Osteocyte (in vitro differentiated cells): ENCODE measurements around the gene PLEKHG2. TPM values are rescaled to one million over a fixed set of nuclear protein-coding genes. Genes with fewer than 3 reads are reported as not detected.

ENCODE experiments used
- DNase-seq: peaks from one replicate; pipeline ENCODE4 v3.0.0; 2021; ENCODE audit warnings: mixed read lengths; ENCODE audit not compliant: unreplicated experiment; ENCODE audit errors: extremely low spot score
- H3K27ac Mint-ChIP-seq: one replicate; pipeline ENCODE4 v1.8.0; 2021; ENCODE audit warnings: mild to moderate bottlenecking, mixed read lengths; ENCODE audit not compliant: unreplicated experiment
- H3K27me3 Mint-ChIP-seq: one replicate; pipeline ENCODE4 v1.8.0; 2021; ENCODE audit warnings: mixed read lengths; ENCODE audit not compliant: unreplicated experiment
- H3K36me3 Mint-ChIP-seq: one replicate; pipeline ENCODE4 v1.8.0; 2021; ENCODE audit warnings: mixed read lengths; ENCODE audit not compliant: unreplicated experiment
- H3K4me1 Mint-ChIP-seq: one replicate; pipeline ENCODE4 v1.8.0; 2021; ENCODE audit warnings: mixed read lengths; ENCODE audit not compliant: unreplicated experiment
- H3K4me3 Mint-ChIP-seq: one replicate; pipeline ENCODE4 v1.8.0; 2021; ENCODE audit warnings: mild to moderate bottlenecking, moderate library complexity, mixed read lengths; ENCODE audit not compliant: unreplicated experiment
- H3K9me3 Mint-ChIP-seq: one replicate; pipeline ENCODE4 v1.8.0; 2021; ENCODE audit warnings: mixed read lengths; ENCODE audit not compliant: unreplicated experiment
- long read RNA-seq: library from polyadenylated mRNA; unstranded; transcript quantifications from one replicate; pipeline ENCODE4 v2.0.0, GENCODE V29; 2021
- total RNA-seq: library from RNA; stranded (reverse); gene quantifications from 2 replicates; pipeline ENCODE4 v1.2.1, GENCODE V29; 2021
- TF ChIP-seq, protein P1 (sequence below): fragments of 200-600 bp; sonication (generic); IDR thresholded peaks from 2 replicates; pipeline ENCODE4 v1.5.0; 2021; ENCODE audit warnings: antibody characterized with exemption, mild to moderate bottlenecking, moderate library complexity

The PLEKHG2 gene, protein sequence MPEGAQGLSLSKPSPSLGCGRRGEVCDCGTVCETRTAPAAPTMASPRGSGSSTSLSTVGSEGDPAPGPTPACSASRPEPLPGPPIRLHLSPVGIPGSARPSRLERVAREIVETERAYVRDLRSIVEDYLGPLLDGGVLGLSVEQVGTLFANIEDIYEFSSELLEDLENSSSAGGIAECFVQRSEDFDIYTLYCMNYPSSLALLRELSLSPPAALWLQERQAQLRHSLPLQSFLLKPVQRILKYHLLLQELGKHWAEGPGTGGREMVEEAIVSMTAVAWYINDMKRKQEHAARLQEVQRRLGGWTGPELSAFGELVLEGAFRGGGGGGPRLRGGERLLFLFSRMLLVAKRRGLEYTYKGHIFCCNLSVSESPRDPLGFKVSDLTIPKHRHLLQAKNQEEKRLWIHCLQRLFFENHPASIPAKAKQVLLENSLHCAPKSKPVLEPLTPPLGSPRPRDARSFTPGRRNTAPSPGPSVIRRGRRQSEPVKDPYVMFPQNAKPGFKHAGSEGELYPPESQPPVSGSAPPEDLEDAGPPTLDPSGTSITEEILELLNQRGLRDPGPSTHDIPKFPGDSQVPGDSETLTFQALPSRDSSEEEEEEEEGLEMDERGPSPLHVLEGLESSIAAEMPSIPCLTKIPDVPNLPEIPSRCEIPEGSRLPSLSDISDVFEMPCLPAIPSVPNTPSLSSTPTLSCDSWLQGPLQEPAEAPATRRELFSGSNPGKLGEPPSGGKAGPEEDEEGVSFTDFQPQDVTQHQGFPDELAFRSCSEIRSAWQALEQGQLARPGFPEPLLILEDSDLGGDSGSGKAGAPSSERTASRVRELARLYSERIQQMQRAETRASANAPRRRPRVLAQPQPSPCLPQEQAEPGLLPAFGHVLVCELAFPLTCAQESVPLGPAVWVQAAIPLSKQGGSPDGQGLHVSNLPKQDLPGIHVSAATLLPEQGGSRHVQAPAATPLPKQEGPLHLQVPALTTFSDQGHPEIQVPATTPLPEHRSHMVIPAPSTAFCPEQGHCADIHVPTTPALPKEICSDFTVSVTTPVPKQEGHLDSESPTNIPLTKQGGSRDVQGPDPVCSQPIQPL (N-terminal part only)
- total RNA-seq: 131 and 150 TPM in 2 replicates
- long read RNA-seq, partial matches to known transcripts: 0 of 3 reads
- long read RNA-seq, other reads (novel, unspliced or antisense): 3 of 3 reads

DNA sequence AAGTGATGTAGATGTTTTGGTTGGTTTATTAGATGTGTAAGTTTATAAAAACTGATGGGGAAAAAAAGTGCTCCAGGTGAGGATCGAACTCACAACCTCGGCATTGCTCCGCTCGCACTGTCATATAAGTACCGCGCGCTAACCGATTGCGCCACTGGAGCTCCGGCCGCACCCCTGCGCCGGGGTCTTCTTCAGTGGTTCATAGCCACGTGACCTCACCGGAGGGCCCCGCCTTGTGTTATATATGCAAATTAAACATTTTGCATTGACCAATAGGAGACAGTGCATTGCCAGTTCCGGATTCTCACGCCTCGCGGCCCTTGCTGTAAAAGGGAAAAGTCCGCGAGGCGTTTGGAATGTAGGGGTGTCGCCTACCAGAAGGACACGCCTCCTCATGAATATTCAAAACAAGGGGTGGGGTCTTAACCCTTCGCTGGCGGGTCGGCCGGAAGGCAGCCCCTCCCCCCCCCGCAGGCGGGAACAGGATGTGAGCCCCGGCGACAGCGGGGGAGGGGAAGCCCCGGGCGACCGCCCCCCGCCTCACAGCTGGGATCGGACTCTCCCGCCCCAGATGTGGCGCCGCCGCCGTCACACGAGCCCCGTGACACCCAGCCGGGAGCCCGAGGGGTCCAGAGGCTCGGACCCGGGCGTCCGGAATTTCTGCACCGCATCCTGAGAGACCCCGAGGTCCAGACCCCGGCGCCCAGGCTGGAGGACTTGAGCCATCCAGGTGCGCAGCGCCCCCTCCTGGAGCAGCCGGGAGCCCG lies at the start of gene PLEKHG2:
TSS of gene PLEKHG2 (plus strand) at position 570 of the 767 bp plus-strand sequence. CDS start 1,418 bp downstream, outside the sequence.
- Mint-ChIP-seq H3K27me3 (no peaks in the 10 kb centered on the region), H3K36me3 (peaks cover 13% of the 10 kb centered on the region), H3K27ac (peak within 1 kb of the TSS; percentile 97), H3K4me3 (peak within 1 kb of the TSS; percentile 99), H3K9me3 (no peaks in the 10 kb centered on the region), H3K4me1 (peaks cover 60% of the 10 kb centered on the region)
- TF ChIP-seq, protein P1, sequence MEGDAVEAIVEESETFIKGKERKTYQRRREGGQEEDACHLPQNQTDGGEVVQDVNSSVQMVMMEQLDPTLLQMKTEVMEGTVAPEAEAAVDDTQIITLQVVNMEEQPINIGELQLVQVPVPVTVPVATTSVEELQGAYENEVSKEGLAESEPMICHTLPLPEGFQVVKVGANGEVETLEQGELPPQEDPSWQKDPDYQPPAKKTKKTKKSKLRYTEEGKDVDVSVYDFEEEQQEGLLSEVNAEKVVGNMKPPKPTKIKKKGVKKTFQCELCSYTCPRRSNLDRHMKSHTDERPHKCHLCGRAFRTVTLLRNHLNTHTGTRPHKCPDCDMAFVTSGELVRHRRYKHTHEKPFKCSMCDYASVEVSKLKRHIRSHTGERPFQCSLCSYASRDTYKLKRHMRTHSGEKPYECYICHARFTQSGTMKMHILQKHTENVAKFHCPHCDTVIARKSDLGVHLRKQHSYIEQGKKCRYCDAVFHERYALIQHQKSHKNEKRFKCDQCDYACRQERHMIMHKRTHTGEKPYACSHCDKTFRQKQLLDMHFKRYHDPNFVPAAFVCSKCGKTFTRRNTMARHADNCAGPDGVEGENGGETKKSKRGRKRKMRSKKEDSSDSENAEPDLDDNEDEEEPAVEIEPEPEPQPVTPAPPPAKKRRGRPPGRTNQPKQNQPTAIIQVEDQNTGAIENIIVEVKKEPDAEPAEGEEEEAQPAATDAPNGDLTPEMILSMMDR: peak; percentile 90
- DNase-seq: peak; percentile 99

DNA sequence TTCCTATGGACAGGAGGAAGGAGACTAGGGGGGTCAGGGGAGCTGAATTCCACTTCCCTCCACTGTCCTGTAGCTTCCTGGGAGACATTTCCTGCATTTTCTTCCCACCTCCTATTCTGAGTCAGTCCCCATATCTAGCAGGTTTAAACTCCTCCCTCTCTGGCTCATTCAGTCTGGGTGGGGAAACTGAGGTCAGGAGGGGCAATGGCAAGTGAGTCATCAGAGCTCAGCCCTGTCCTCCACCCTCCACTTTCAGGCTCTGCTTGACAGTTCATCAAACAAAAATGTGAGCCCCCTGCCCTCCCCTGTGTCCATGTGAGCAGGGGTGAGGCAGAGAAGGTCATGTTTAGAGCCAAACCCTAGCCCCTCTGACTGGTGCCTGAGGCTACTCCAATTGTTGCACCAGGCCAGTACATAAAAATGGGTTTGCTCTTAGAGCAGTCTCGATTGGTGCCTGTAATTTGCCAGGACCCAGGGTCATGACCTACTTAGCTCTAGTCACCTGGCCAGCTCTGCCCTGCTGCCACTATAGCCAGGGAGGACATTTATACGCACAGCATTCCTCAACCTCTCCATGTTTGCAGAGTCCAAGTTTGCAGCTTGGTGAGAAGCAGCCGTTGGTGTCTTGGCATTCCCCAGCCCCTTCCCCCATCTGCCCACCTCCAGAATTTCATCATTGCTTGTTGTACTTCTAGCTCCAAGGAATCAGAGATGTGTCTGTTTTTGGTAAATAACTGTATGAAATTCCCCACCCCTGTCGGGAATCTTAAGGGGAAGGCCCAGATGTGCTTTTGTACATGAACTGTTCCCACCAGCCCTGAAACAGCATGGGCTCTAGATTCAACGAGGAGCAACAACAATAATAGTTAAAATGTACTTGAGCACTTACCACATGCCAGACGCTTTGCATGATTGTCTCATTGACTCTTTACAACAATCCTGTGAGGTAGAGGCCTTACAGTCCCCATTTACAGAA lies 49.5 kb upstream of the PLEKHG2 start:
- Mint-ChIP-seq H3K27me3 (no peaks in the 10 kb centered on the region), H3K27ac (peak overlapping the region; percentile 89), H3K9me3 (no peaks in the 10 kb centered on the region), H3K4me1 (peaks cover 31% of the 10 kb centered on the region), H3K4me3 (peak overlapping the region; percentile 19), H3K36me3 (peaks cover 21% of the 10 kb centered on the region)
- no peak for DNase-seq
- TF ChIP-seq, protein P1: no peak

DNA sequence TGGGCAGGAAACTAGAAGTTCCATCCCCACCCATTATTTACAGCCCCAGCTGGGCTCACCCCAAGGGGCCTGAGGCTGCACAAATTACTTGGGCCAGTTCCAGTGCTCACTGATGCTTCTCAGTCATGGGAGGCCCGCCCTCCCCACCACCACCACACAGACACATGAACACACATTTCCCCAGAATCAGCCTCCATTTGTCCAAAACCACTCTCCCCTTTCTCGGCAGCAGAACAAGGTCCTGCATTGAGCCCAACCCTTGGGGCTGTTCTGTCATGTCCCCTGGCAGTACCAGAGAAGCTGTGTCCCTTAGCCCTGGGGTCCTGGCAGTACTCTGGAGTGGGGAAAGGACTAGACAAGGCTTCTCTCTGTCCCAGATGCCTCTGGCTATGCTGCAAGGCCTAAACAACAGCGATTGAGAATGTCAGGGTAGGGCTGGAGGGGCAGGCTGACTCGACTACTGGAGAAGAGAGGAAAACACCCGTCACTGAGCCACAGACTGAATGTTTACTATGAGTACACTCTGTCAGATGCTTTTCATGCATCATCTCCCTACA lies 48.5 kb upstream of the PLEKHG2 start:
- H3K9me3 Mint-ChIP-seq: no peaks in the 10 kb centered on the region

More for the DNA sequence above, 48.5 kb upstream of the PLEKHG2 start:
- H3K4me3 Mint-ChIP-seq: no peak overlapping the region
- H3K27ac Mint-ChIP-seq: peak overlapping the region; percentile 89
- DNase-seq: no peak
- TF ChIP-seq, protein P1: no peak
- H3K4me1 Mint-ChIP-seq: peaks cover 31% of the 10 kb centered on the region
- peaks cover 19% of the 10 kb centered on the region for H3K36me3 Mint-ChIP-seq
- no peaks in the 10 kb centered on the region for H3K27me3 Mint-ChIP-seq
